ENCODE measurements around the gene EPB41L1. TPM values are rescaled to one million over a fixed set of nuclear protein-coding genes. Genes with fewer than 3 reads are reported as not detected.

Gene EPB41L1
- total RNA-seq, 2 donors from 2014 or later = 0.26 to 1.0 TPM

DNA sequence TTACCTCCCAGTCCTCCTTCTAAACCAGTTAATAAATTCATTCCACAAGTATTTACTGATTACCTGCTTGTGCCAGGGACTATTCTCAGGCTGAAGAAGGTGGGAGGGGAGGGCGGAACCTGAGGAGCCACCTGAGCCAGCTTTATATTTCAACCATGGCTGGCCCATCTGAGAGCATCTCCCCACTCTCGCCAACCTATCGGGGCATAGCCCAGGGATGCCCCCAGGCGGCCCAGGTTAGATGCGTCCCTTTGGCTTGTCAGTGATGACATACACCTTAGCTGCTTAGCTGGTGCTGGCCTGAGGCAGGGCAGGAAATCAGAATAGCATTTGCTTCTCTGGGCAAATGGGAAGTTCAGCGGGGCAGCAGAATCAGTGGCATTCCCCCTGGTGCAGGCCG is 76.8 kb downstream of the EPB41L1 start:
- Mint-ChIP-seq H3K9me3 (no peaks in the 10 kb centered on the region), H3K4me3 (no peak overlapping the region), H3K27me3 (peaks cover 3% of the 10 kb centered on the region), H3K36me3 (ENCODE audit: low read depth) (no peaks in the 10 kb centered on the region), H3K4me1 (no peaks in the 10 kb centered on the region), H3K27ac (no peak overlapping the region)
- ATAC-seq (replicated peaks) = no peak

GRCh38 chr20:36234771-36235320 is 80.3 kb downstream of the EPB41L1 start:
- H3K27me3 Mint-ChIP-seq = no peaks in the 10 kb centered on the region
- no peak for ATAC-seq (replicated peaks)
- H3K27ac Mint-ChIP-seq = no peak overlapping the region
- H3K4me3 Mint-ChIP-seq = peak overlapping the region; percentile 85
- peaks cover 16% of the 10 kb centered on the region for H3K4me1 Mint-ChIP-seq
- peaks cover 26% of the 10 kb centered on the region for H3K36me3 Mint-ChIP-seq (ENCODE audit: low read depth)
- no peaks in the 10 kb centered on the region for H3K9me3 Mint-ChIP-seq

DNA sequence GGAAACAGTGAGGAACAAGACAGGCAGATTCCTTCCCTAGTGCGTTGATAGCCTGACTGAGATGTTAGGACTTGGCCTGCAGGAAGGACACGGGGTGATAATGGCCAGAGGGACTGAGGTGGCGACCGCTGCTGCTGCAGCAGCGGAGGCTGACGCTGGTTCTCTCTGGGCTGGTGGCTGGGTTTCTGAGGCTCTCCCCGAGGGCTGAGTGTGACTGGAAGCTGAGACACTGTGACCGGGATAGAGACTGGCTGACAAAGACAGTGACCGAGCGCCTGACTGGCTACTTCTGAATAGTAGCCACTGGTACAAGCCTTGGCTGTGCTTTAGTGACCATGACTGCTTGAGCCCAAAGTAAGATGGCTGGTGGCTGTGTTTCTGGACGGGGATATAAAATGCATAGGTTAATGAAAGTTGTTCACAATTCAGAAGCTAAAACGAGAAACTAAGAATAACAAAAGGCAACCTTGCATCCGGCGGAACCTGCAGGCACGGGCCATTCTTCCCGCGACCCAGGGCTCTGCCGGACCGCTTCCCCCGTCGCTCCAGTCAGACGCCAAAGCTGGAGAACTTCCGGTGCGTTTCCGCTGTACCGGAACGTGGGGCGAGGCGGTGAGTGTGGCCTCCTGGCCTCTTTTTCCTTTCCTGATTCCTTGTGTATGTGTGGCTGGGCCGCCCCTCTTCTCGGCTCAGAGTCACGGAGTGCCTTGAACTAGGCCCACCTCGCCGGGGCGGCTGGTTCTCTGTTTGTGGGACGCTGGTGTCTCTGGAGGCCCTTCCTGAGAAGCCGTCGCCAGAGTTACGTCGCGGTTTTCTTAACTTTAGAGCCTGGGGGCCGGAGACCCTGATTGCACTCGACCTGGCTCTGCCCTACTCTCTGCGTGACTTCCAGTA is 81.6 kb downstream of the EPB41L1 start, which contains the start of gene AAR2:
Gene AAR2 (plus strand): TSS at position 587 of the 894 bp plus-strand sequence. CDS start 3,391 bp downstream, outside the sequence.
- Mint-ChIP-seq H3K4me3 (peak within 1 kb of the TSS; percentile 85), H3K4me1 (peaks cover 16% of the 10 kb centered on the region), H3K27ac (peak within 1 kb of the TSS; percentile 92), H3K27me3 (no peaks in the 10 kb centered on the region), H3K36me3 (ENCODE audit: low read depth) (peaks cover 39% of the 10 kb centered on the region), H3K9me3 (no peaks in the 10 kb centered on the region)
- ATAC-seq (replicated peaks) = peak; percentile 97

GRCh38 chr20:36236786-36237121 is 82.2 kb downstream of the EPB41L1 start:
- H3K9me3 Mint-ChIP-seq = no peaks in the 10 kb centered on the region
- ATAC-seq (replicated peaks) = peak; percentile 31

DNA sequence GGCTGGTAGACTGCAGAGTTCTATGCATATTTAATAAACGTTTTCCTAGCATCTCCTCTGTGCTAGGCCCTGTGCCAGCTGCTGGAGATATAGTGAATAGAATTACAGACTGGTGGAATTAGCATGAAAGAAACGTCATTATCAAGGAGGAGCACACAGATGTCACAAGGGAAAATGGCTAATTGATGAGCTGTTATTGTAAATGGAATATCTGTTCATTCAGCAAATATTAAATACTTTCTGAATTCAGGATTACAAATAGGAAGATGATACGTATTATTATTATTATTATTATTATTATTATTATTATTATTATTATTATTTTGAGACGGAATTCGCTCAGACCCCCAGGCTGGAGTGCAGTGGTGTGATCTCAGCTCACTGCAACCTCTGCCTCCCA is 82.9 kb downstream of the EPB41L1 start:
- H3K9me3 Mint-ChIP-seq = no peaks in the 10 kb centered on the region
- no peak for ATAC-seq (replicated peaks)
- no peaks in the 10 kb centered on the region for H3K27me3 Mint-ChIP-seq
- H3K27ac Mint-ChIP-seq = peak overlapping the region; percentile 92
- peak overlapping the region; percentile 85 for H3K4me3 Mint-ChIP-seq
- peaks cover 53% of the 10 kb centered on the region for H3K36me3 Mint-ChIP-seq (ENCODE audit: low read depth)
- peaks cover 16% of the 10 kb centered on the region for H3K4me1 Mint-ChIP-seq

More at GRCh38 chr20:36236786-36237121, 82.2 kb downstream of the EPB41L1 start:
- Mint-ChIP-seq H3K27ac (peak overlapping the region; percentile 92), H3K4me3 (peak overlapping the region; percentile 85), H3K4me1 (peaks cover 16% of the 10 kb centered on the region), H3K27me3 (no peaks in the 10 kb centered on the region), H3K36me3 (ENCODE audit: low read depth) (peaks cover 45% of the 10 kb centered on the region)

GRCh38 chr20:36238153-36238552 is 83.6 kb downstream of the EPB41L1 start:
- peak overlapping the region; percentile 85 for H3K4me3 Mint-ChIP-seq
- peaks cover 16% of the 10 kb centered on the region for H3K4me1 Mint-ChIP-seq

GRCh38 chr20:36238760-36239159 is 84.2 kb downstream of the EPB41L1 start:
- H3K36me3 Mint-ChIP-seq (ENCODE audit: low read depth) = peaks cover 65% of the 10 kb centered on the region
- H3K4me3 Mint-ChIP-seq = peak overlapping the region; percentile 85
- H3K27ac Mint-ChIP-seq = peak overlapping the region; percentile 75
- no peaks in the 10 kb centered on the region for H3K27me3 Mint-ChIP-seq
- no peaks in the 10 kb centered on the region for H3K9me3 Mint-ChIP-seq
- H3K4me1 Mint-ChIP-seq = peaks cover 16% of the 10 kb centered on the region
- no peak for ATAC-seq (replicated peaks)

More at GRCh38 chr20:36238153-36238552, 83.6 kb downstream of the EPB41L1 start:
- Mint-ChIP-seq H3K27me3 (no peaks in the 10 kb centered on the region), H3K9me3 (no peaks in the 10 kb centered on the region), H3K36me3 (ENCODE audit: low read depth) (peaks cover 59% of the 10 kb centered on the region), H3K27ac (no peak overlapping the region)
- ATAC-seq (replicated peaks) = no peak

DNA sequence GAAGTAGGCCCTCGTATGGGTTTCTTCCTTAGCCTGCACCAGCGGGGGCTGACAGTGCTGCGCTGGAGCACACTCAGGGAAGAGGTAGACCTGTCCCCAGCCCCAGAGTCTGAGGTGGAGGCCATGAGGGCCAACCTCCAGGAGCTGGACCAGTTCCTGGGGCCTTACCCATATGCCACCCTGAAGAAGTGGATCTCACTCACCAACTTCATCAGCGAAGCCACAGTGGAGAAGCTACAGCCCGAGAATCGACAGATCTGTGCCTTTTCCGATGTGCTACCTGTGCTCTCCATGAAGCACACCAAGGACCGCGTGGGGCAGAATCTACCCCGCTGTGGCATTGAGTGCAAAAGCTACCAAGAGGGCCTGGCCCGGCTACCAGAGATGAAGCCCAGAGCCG is 85.5 kb downstream of the EPB41L1 start:
- no peak for ATAC-seq (replicated peaks)
- Mint-ChIP-seq H3K36me3 (ENCODE audit: low read depth) (peaks cover 78% of the 10 kb centered on the region), H3K9me3 (no peaks in the 10 kb centered on the region)

DNA sequence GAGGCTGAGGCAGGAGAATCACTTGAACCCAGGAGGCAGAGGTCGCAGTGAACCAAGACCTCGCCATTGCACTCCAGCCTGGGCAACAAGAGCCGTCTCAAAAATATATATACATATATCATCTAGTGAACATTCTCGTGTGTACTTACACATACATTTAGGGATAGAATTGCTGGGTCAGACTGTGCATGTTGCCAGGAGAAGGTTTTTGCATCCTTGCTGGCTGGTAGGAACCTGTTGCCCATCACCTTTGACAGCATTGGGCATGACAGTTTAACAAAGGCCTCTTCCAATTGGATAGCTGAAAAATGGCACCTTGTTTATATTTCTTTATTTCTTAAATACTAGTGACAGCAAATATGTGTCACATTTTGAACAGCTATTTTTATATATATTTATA is 87.1 kb downstream of the EPB41L1 start:
- Mint-ChIP-seq H3K36me3 (ENCODE audit: low read depth) (peaks cover 95% of the 10 kb centered on the region), H3K27me3 (no peaks in the 10 kb centered on the region), H3K9me3 (no peaks in the 10 kb centered on the region), H3K27ac (no peak overlapping the region), H3K4me3 (no peak overlapping the region), H3K4me1 (peaks cover 16% of the 10 kb centered on the region)
- no peak for ATAC-seq (replicated peaks)

More for the DNA sequence above, 85.5 kb downstream of the EPB41L1 start:
- Mint-ChIP-seq H3K4me1 (peaks cover 16% of the 10 kb centered on the region), H3K27me3 (no peaks in the 10 kb centered on the region), H3K4me3 (no peak overlapping the region), H3K27ac (no peak overlapping the region)

GRCh38 chr20:36243726-36244125 is 89.2 kb downstream of the EPB41L1 start:
- peaks cover 100% of the 10 kb centered on the region for H3K36me3 Mint-ChIP-seq (ENCODE audit: low read depth)
- ATAC-seq (replicated peaks) = no peak
- no peaks in the 10 kb centered on the region for H3K9me3 Mint-ChIP-seq
- H3K27ac Mint-ChIP-seq = no peak overlapping the region
- H3K4me3 Mint-ChIP-seq = no peak overlapping the region
- H3K27me3 Mint-ChIP-seq = no peaks in the 10 kb centered on the region
- H3K4me1 Mint-ChIP-seq = peaks cover 15% of the 10 kb centered on the region

GRCh38 chr20:36246401-36246800 is 91.9 kb downstream of the EPB41L1 start:
- no peak overlapping the region for H3K4me3 Mint-ChIP-seq
- no peaks in the 10 kb centered on the region for H3K9me3 Mint-ChIP-seq
- no peak overlapping the region for H3K27ac Mint-ChIP-seq
- peaks cover 16% of the 10 kb centered on the region for H3K4me1 Mint-ChIP-seq
- no peaks in the 10 kb centered on the region for H3K27me3 Mint-ChIP-seq
- ATAC-seq (replicated peaks) = no peak
- H3K36me3 Mint-ChIP-seq (ENCODE audit: low read depth) = peaks cover 97% of the 10 kb centered on the region

GRCh38 chr20:36248836-36249235 is 94.3 kb downstream of the EPB41L1 start:
- Mint-ChIP-seq H3K4me1 (peaks cover 20% of the 10 kb centered on the region), H3K27ac (no peak overlapping the region), H3K9me3 (no peaks in the 10 kb centered on the region), H3K4me3 (no peak overlapping the region), H3K27me3 (no peaks in the 10 kb centered on the region), H3K36me3 (ENCODE audit: low read depth) (peaks cover 91% of the 10 kb centered on the region)
- ATAC-seq (replicated peaks) = no peak

DNA sequence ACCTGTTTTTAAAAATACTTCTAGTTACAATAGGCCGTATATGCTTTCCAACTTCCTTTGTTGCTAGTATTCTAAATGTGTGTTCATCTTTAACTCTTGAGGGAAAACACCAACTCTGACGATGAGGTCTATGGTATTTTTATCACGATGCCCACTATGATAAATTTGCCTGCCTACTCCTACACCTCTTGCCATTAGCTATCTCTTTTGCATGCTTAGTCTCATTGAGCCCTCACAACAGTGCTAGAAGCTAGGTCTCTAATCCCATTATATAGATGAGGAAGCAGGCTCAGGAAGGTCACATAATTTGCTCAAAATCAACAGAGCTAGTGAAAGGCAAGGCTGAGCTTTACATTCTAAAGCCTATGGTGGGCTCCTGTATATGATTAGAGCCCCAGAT is 94.9 kb downstream of the EPB41L1 start:
- no peak overlapping the region for H3K27ac Mint-ChIP-seq
- no peak for ATAC-seq (replicated peaks)
- H3K9me3 Mint-ChIP-seq = no peaks in the 10 kb centered on the region
- peaks cover 91% of the 10 kb centered on the region for H3K36me3 Mint-ChIP-seq (ENCODE audit: low read depth)
- no peak overlapping the region for H3K4me3 Mint-ChIP-seq
- no peaks in the 10 kb centered on the region for H3K27me3 Mint-ChIP-seq
- H3K4me1 Mint-ChIP-seq = peaks cover 20% of the 10 kb centered on the region

- no peak for ATAC-seq (replicated peaks)
- no peaks in the 10 kb centered on the region for H3K27me3 Mint-ChIP-seq
- H3K9me3 Mint-ChIP-seq = no peaks in the 10 kb centered on the region
- H3K4me3 Mint-ChIP-seq = no peak overlapping the region
- no peak overlapping the region for H3K27ac Mint-ChIP-seq
- H3K4me1 Mint-ChIP-seq = peaks cover 20% of the 10 kb centered on the region
- H3K36me3 Mint-ChIP-seq (ENCODE audit: low read depth) = peaks cover 90% of the 10 kb centered on the region
Measured at GRCh38 chr20:36251426-36251825, 96.9 kb downstream of the EPB41L1 start.

DNA sequence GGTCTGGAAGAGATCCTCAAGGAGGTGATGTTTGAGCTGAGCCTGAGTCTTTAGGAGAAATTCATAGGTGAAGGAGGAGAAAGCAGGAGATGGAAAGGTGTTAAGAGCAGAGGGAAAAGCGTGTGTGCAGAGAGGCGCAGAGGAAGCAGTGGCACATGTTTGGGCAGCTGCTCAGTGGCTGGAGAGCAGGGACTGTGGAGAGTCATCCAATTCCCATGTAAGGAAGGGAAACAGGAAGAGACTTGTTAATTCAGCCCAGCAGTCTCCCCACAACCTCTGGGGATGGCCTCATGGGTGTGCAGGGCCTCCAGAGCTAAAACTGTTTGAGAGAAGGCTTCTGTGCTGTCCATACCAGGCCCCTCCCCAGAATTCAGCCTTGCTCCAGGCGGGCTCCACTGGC is 98.0 kb downstream of the EPB41L1 start:
- Mint-ChIP-seq H3K4me1 (peaks cover 20% of the 10 kb centered on the region), H3K27me3 (no peaks in the 10 kb centered on the region), H3K9me3 (no peaks in the 10 kb centered on the region), H3K4me3 (no peak overlapping the region), H3K36me3 (ENCODE audit: low read depth) (peaks cover 90% of the 10 kb centered on the region), H3K27ac (peak overlapping the region; percentile 59)
- ATAC-seq (replicated peaks) = no peak
